GM19397 (cell line): ENCODE measurements around the gene LARGE1.
"Not testable (repeated sequence)": the region's sequence is repeated elsewhere in the genome, so short reads cannot be mapped to it uniquely, and the experiment has no call there.

Experiments used
- ATAC-seq: cut with Tn5 transposase; IDR thresholded peaks from one replicate; pipeline ENCODE4 v1.9.1; 2021; ENCODE audit warnings: mild to moderate bottlenecking, moderate library complexity; ENCODE audit not compliant: unreplicated experiment

The LARGE1 gene

GRCh38 chr22:33858653-33859052, 61.6 kb downstream of the LARGE1 start:
- not testable (repeated sequence) for ATAC-seq

- not testable (repeated sequence) for ATAC-seq
These were observed 62.5 kb downstream of the LARGE1 start for GRCh38 chr22:33857767-33858166.

- ATAC-seq = no peak
These were observed 65.6 kb downstream of the LARGE1 start for GRCh38 chr22:33854724-33855123.

- ATAC-seq = peak; percentile 89
These were observed 66.8 kb downstream of the LARGE1 start for GRCh38 chr22:33853200-33854097.

- ATAC-seq = no peak
These were observed 68.4 kb downstream of the LARGE1 start for GRCh38 chr22:33851821-33852384.

- no peak for ATAC-seq
These were observed 69.0 kb downstream of the LARGE1 start for GRCh38 chr22:33851240-33851639.

GRCh38 chr22:33850724-33851123, 69.6 kb downstream of the LARGE1 start:
- no peak for ATAC-seq

GRCh38 chr22:33850193-33850592, 70.1 kb downstream of the LARGE1 start:
- no peak for ATAC-seq

- no peak for ATAC-seq
These were observed 72.0 kb downstream of the LARGE1 start for GRCh38 chr22:33848251-33848650.

GRCh38 chr22:33844273-33844672, 76.0 kb downstream of the LARGE1 start:
- ATAC-seq = no peak

- ATAC-seq = peak; percentile 51
These were observed 77.7 kb downstream of the LARGE1 start for GRCh38 chr22:33842421-33843094.

GRCh38 chr22:33842006-33842354, 78.3 kb downstream of the LARGE1 start:
- no peak for ATAC-seq

GRCh38 chr22:33841281-33842005, 78.8 kb downstream of the LARGE1 start:
- no peak for ATAC-seq

- no peak for ATAC-seq
These were observed 81.6 kb downstream of the LARGE1 start for GRCh38 chr22:33838644-33839043.

- ATAC-seq = no peak
These were observed 82.5 kb downstream of the LARGE1 start for GRCh38 chr22:33837826-33838225.

- no peak for ATAC-seq
These were observed 85.0 kb downstream of the LARGE1 start for GRCh38 chr22:33835265-33835664.

- no peak for ATAC-seq
These were observed 87.6 kb downstream of the LARGE1 start for GRCh38 chr22:33832558-33833151.

GRCh38 chr22:33831651-33832050, 88.6 kb downstream of the LARGE1 start:
- ATAC-seq = no peak

GRCh38 chr22:33831207-33831606, 89.1 kb downstream of the LARGE1 start:
- no peak for ATAC-seq

GRCh38 chr22:33829546-33830280, 90.6 kb downstream of the LARGE1 start:
- no peak for ATAC-seq
